ENCODE results near the gene ENTHD1. TPM values are rescaled to one million over a fixed set of nuclear protein-coding genes. Genes with fewer than 3 reads are reported as not detected.
"Not testable (repeated sequence)": the region's sequence is repeated elsewhere in the genome, so short reads cannot be mapped to it uniquely, and the experiment has no call there.

ENTHD1 gene
- total RNA-seq, 1 donor from 2014 or later: not detected

- no peak for ATAC-seq
These were observed 2.9 kb upstream of the ENTHD1 start for GRCh38 chr22:39896313-39896996.

DNA sequence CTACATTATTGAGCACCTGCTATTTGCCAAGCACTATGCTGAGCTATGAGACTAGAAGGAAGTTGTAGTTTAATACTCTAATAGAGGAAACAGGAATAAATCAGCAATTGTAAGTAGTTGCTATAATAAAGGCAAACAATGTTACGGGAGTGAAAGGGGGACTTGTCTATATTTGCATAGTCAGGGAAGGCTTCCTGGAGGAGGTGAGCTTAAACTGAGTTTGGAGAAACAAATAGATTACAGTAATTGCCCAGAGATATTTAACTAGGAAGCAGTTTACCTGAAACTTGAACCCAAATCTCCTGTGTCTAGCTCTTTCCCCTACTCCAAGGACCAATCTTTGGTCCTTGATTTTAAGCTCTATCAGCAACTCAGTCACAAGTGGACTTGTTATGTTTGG lies 2.1 kb upstream of the ENTHD1 start:
- no peak for ATAC-seq

GRCh38 chr22:39894554-39895092 lies 1.1 kb upstream of the ENTHD1 start:
- no peak for ATAC-seq

- ATAC-seq: not testable (repeated sequence)
These were observed 3.6 kb downstream of the ENTHD1 start for GRCh38 chr22:39889924-39890323.

DNA sequence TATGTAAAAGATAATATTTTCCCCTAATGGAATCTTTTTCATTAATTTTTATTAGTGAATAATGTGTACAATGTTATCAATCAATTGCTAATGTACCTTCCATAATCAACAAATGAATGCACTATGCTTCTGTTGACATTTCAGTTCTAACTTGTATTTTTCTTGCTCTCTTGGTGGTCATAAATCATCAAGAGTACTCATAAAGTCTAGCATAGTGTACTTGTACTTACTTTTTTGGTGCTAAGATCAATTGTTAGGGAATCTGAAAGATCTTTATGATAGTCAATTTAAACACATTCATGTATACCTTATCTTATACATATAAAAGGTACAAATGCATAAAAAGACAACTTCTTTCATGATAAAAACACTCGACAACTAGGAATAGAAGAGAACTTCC lies 10.5 kb downstream of the ENTHD1 start:
- ATAC-seq: no peak

GRCh38 chr22:39880722-39881121 lies 12.8 kb downstream of the ENTHD1 start:
- no peak for ATAC-seq

GRCh38 chr22:39877079-39877845 lies 16.3 kb downstream of the ENTHD1 start:
- ATAC-seq: no peak

DNA sequence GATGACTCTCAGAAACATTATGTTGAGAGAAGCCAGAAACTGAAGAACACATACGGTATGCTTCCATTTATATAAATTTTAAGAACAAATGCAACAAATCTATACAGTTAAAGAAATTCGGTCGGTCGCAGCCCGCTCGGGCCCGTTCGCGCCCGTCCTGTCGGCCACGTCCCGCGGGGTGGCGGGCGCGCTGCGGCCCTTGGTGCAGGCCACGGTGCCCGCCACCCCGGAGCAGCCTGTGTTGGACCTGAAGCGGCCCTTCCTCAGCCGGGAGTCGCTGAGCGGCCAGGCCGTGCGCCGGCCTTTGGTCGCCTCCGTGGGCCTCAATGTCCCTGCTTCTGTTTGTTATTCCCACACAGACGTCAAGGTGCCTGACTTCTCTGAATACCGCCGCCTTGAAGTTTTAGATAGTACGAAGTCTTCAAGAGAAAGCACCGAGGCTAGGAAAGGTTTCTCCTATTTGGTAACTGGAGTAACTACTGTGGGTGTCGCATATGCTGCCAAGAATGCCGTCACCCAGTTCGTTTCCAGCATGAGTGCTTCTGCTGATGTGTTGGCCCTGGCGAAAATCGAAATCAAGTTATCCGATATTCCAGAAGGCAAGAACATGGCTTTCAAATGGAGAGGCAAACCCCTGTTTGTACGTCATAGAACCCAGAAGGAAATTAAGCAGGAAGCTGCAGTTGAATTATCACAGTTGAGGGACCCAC lies 18.2 kb downstream of the ENTHD1 start:
- ATAC-seq: not testable (repeated sequence)

DNA sequence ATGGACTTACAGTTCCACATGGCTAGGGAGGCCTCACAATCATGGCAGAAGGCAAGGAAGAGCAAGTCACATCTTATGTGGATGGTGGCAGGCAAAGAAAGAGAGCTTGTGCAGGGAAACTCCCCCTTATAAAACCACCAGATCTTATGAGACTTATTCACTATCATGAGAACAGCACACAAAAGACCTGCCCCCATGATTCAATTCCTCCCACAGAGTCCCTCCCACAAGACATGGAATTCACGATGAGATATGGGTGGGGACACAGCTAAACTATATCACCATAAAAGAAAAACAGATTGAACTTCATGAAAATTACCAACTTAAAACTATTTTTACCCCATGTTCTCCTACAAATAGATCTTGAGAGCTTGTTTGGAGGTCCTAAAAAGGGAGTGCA lies 19.6 kb downstream of the ENTHD1 start:
- no peak for ATAC-seq

DNA sequence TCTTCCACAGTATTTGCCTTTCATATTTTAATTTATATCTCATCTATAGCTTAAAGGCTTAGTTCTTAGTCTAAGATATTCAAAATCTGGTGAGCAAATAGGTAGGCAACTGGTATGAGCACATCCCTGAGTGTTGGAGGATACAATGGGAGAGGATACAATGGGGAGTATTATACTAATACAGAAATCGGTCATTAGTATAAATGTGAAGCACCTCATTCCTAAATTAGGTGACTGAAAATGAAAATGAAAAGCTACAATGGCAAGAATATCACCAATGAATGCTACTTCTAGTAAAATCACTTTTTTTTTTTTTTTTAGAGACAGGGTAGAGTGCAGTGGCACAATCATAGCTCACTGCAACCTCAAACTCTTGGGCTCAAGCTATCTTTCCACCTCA lies 21.0 kb downstream of the ENTHD1 start:
- no peak for ATAC-seq

DNA sequence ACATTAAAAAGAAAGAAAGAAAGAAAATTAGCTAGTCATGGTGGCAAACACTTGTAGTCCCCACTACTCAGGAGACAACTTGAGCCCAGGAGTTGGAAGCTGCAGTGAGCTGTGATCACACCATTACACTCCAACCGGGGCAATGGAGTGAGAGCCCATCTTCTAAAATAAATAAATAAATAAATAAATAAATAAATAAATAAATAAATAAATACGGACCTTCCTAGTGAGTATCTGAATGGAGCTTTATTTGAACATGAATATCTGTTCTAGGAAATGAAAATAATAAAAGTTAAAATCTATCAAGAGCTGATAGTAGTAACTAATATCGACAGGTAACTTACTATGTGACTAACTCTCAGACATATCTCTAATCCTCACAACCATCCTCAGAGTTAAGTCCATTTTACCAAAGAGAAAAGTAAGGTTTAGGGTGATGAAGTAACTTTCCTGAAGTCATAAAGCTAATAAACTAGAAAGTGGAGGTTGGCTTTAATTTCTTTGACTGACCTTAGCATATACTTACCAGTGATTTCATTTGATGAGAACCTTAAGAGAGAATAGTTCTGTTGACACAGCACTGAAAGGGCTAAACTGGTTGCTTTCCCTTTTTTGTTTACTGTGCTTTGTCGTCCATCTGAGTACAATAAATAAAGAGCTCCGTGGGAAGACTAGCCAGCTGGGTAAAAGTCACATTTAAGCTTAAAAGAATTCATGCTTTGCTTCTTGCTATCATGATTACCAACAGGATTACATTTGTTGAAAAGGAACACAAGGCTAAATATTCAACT lies 22.4 kb downstream of the ENTHD1 start:
- ATAC-seq: no peak

DNA sequence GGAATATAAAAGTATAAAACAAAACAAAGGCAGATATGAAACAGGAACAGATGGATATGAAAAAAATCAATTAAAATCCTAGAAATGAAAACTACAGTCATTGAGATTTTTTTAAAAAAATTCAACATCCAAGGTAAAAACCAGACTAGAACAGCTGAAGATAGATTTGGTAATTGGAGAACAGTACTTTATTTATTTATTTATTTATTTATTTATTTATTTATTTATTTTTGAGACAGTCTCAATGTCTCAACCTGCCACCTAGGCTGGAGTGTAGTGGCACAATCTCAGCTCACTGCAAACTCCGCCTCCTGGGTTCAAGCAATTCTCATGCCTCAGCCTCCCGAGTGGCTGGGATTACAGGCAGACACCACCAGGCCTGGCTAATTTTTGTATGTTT lies 23.8 kb downstream of the ENTHD1 start:
- ATAC-seq: not testable (repeated sequence)

DNA sequence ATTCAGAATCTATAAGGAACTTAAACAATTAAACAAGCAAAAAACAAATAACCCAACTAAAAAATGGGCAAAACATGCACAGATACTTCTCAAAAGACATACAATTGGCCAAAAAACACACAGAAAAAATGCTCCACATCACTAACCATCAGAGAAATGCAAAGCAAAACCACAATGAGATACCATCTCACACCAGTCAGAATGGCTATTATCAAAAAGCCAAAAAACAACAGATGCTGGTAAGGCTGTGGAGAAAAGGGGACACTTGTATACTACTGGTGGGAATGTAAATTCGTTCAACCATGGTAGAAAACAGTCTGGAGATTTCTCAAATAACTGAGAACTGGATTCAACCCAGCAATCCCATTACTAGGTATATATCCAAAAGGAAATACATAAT lies 24.8 kb downstream of the ENTHD1 start:
- no peak for ATAC-seq

- no peak for ATAC-seq
These were observed 33.5 kb downstream of the ENTHD1 start for GRCh38 chr22:39859903-39860588.

DNA sequence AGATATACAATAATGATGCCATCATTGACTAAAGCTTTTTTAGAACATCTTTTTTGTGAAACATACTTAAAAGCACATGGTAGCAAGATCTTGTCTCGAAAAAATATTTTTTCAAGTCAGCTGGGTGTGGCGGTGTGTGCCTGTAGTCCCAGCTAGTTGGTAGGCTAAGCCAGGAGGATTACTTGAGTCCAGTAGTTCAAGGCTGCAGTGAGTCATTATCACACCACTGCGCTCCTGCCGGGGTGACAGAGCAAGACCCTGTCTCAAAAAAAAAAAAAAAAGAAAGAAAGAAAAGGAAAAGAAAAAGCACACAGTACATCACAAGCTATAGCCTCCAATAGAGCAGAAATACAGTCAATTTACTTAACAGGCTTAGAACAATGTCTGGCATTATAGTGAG lies 37.0 kb downstream of the ENTHD1 start:
- ATAC-seq: no peak

DNA sequence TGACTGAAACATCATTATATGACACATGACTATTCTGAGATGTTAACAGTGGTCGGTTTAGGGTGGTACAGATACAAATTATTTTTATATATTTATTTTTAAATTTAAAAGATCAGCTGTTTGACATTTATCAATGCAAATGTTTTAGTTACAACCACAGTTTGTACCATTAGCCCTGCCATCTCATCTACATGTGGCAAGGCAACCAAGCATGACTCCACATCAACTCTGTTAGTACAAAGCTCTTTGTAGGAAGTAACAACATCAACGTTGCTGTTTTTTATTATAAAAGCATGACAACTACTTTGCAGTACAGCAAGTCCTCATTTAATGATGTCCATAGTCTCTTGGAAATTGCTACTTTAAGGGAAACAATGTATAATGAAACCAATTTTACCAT lies 40.8 kb downstream of the ENTHD1 start:
- ATAC-seq: peak; percentile 13

DNA sequence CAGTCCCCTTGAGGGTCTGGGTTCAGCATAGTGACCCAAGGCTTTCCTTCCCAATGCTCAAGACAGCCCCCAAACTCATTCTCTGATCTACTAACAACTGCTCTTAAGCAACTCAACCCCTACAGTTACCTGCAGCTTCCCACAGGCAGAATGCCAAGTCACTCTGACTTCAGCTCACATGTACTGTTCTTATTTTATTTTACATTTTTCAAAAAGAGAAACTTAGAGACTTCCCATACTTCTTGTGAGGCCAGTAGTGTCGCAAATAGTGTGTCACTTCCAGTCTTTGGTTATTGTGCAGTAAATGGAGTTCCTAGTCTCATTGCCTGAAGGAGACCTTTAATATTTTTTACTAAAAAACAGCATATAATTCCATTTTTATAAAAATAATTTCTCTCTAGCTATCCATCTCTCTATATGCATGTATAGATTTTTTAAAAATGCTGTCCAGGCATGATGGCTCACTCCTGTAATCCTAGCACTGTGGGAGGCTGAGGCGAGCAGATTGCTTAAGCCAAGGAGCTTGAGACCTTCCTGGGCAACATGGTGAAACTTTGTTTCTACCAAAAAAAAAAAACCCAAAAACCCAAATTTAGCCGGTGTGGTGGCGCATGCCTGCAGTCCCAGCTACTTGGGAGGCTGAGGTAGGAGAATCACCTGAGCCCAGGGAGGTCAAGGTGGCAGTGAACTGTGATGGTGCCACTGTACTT lies 41.8 kb downstream of the ENTHD1 start:
- ATAC-seq: no peak

DNA sequence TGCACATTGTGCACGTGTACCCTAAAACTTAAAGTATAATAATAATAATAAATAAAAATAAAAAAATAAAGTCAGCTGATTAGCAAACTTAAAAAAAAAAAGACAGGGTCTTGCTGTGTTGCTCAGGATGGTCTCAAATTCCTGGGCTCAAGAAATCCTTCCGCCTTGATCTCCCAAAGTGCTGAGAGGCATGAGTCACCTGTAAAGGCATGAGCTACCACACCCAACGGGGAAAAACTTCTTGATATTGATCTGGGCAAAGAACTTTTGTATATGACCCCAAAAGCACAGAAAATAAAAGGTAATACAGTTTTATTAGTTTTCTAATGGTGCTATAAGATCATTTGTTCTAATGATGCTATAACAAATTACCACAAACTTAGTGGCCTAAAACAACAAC lies 46.1 kb downstream of the ENTHD1 start:
- ATAC-seq: no peak

- not testable (repeated sequence) for ATAC-seq
These were observed 47.0 kb downstream of the ENTHD1 start for GRCh38 chr22:39846539-39846938.

DNA sequence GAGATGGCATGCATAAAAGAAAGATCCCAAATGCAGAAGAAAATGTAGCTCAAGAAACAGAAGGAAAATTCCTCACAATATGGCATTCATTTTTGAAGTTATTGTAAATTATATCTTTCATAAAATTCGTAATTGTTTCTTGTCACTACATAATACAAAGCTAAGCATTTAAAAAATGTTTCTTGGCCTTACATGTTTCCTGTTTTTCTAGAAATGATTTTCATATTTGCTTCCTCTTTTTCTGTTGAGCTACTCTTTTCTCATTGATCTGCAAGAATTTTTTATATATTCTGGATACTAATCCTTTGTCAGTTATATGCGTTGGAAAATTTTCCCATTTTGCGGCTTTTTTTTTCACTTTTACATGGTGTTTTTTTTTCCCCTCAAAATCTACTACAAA lies 48.0 kb downstream of the ENTHD1 start:
- ATAC-seq: no peak

DNA sequence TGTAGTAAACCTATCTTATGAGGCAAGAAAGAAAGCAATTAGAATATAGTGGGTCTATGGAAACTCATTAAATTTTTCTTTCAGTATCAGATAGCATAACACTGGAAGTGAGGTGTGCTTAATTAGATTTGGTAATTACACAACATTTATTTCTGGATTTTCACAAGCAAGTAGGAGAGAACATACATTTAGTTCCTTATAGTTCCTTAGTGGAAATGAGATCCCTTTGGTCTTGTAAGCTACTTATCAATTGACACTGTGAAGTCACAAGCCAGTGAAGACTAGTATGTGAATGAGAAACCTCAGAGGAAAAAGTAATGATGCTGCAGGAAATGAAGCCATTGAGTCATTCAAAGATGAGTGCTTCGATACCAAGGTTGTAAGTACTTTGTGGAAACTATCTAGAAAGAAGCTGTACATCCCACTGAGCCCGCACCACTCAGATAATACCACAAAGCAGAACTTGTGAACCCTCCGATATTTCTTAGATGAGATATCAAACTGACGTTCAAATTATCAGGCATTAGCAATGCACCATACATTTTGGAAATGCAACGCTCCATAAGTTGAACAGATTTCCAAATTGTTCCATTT lies 53.5 kb downstream of the ENTHD1 start:
- ATAC-seq: no peak

Data from esophagus mucosa (tissue), 1 donor.